ENCODE measurements around the gene PTPRE.

DNA sequence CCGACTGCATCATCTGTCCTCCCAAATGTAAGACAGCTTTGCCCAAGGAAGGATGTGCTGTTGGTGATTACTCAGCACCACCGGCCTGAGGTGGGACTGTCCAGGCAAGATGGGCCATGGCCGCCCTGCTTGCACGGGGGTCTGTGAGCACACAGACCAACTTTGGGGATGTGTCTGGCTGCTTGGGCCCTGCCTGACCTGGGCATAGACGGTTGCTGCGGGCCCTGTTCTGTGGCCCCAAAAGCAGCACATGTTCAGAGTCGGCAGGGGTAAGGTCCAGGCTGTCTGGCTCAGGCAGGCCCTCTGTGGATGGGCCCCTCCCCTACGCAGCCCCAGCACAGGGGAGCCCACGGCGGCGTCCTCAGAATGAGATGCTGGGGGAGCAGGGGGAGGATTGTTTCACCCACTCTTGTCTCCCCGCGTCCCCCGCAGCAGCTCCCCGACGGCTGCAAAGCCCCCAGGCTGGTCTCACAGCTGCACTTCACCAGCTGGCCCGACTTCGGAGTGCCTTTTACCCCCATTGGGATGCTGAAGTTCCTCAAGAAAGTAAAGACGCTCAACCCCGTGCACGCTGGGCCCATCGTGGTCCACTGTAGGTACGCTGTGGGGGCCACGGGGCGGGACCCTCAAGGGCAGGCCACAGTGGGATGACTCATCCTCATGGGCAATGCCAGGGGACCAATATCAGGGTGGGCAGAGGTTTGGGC is 160.9 kb downstream of the PTPRE start:
- TF ChIP-seq POLR2A (IDR thresholded peaks at IDR 0.05; ENCODE audit: low read depth, low read length), result no peak
- no peak for TF ChIP-seq POLR2AphosphoS5 (IDR thresholded peaks at IDR 0.05; ENCODE audit: low read depth, low read length)
- TF ChIP-seq TAF1 (IDR thresholded peaks at IDR 0.05; ENCODE audit: borderline replicate concordance, low read depth, low read length), result no peak
